ENCODE results near the gene GALR2. TPM values are rescaled to one million over a fixed set of nuclear protein-coding genes. Genes with fewer than 3 reads are reported as not detected.

GALR2 gene
- total RNA-seq, 1 experiment from 2014 or later, result 0.18 TPM

GRCh38 chr17:76092526-76093413, 18.2 kb downstream of the GALR2 start:
- DNase-seq (ENCODE audit: low read depth), result no peak

- no peak for DNase-seq (ENCODE audit: low read depth)
Measured at GRCh38 chr17:76094046-76094445, 19.5 kb downstream of the GALR2 start.

DNA sequence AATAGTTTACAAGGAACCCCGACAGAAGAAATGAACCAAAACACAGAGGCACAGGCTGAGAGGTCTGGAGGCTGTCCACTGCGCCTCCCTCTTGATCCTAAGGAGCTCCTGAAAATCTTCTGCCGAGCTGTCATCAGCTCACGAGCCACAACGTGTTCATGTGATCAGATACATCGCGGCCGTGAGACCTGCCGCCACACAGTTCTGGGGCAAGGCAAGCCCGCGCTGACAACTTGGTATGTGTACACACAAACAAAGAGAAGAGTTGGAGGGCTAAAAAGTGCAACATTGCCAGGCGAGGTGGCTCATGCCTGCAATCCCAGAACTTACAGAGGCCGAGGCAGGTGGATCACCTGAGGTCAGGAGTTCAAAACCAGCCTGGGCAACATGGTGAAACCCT, 21.4 kb downstream of the GALR2 start:
- no peak for DNase-seq (ENCODE audit: low read depth)

DNA sequence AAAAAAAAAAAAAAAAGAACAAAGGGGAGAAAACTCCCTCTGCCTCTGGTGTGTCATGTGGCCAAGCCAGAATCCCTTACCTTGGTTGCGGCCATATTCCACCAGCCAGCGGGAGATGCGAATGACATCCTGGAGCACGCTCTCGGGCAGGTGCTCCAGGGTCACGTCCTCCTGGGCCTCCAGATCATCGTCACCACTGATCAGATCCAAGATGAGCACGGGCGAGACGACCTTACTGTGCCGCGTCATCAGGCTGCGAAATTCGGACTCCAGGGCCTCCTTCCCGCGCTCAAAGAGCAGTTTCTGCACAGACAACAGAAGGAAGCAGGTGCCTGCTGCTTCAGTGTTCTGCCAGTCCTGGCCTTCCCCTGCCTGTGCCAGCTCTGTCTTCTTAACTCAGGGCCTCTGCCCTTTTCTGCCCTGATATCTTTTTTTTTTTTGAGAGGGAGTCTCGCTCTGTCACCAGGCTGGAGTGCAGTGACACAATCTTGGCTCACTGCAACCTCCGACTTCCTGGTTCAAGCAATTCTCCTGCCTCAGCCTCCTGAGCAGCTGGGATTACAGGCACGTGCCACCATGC, 23.2 kb downstream of the GALR2 start:
- DNase-seq (ENCODE audit: low read depth), result no peak

GRCh38 chr17:76102944-76103273, 28.3 kb downstream of the GALR2 start:
- no peak for DNase-seq (ENCODE audit: low read depth)

- peak; percentile 82 for DNase-seq (ENCODE audit: low read depth)
Measured at GRCh38 chr17:76103274-76104139, 28.9 kb downstream of the GALR2 start, which contains the start of gene EXOC7. Gene EXOC7, minus strand, starts transcription at chr17:76103787. Its CDS starts 95 bp downstream, at chr17:76103692.

- DNase-seq (ENCODE audit: low read depth), result no peak
Measured at GRCh38 chr17:76104140-76104895, 29.7 kb downstream of the GALR2 start.

- no peak for DNase-seq (ENCODE audit: low read depth)
Measured at GRCh38 chr17:76104896-76105231, 30.3 kb downstream of the GALR2 start.

DNA sequence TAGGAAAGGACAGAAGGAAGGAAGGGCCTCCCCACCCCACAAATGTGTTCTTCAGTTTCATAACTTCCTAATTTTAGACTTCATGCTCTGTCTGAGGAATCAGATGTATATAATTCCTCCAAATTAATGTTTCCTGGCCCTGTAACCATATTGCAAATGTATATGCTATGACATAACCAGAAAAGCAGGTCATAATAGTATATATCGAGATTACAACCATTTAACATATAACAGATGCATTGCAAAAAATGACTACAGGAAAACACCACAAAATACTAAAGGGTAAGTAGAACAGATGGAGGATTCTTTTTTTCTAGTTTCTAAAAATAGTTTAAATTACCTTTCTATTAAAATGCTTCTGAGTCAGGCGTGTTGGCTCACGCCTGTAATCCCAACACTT, 32.1 kb downstream of the GALR2 start:
- no peak for DNase-seq (ENCODE audit: low read depth)

DNA sequence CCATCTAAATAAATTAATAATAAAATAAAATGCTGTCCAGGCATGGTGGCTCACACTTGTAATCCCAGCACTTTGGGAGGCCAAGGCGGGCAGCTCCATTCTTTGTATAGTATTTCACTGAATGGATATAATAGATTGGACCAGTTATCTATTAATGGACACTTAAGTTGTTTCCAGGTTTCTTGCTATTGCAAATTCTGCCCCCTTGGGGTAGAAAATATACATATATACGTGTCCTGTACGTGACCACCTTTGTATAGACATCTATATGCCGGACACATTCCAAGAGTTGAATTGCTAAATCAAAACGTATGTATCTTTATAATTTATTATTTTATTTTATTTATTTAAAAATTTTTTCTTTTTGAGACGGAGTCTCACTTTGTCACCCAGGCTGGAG, 32.9 kb downstream of the GALR2 start:
- DNase-seq (ENCODE audit: low read depth), result no peak

GRCh38 chr17:76111956-76112355, 37.4 kb downstream of the GALR2 start:
- no peak for DNase-seq (ENCODE audit: low read depth)

GRCh38 chr17:76115138-76115754, 40.7 kb downstream of the GALR2 start:
- DNase-seq (ENCODE audit: low read depth), result no peak

DNA sequence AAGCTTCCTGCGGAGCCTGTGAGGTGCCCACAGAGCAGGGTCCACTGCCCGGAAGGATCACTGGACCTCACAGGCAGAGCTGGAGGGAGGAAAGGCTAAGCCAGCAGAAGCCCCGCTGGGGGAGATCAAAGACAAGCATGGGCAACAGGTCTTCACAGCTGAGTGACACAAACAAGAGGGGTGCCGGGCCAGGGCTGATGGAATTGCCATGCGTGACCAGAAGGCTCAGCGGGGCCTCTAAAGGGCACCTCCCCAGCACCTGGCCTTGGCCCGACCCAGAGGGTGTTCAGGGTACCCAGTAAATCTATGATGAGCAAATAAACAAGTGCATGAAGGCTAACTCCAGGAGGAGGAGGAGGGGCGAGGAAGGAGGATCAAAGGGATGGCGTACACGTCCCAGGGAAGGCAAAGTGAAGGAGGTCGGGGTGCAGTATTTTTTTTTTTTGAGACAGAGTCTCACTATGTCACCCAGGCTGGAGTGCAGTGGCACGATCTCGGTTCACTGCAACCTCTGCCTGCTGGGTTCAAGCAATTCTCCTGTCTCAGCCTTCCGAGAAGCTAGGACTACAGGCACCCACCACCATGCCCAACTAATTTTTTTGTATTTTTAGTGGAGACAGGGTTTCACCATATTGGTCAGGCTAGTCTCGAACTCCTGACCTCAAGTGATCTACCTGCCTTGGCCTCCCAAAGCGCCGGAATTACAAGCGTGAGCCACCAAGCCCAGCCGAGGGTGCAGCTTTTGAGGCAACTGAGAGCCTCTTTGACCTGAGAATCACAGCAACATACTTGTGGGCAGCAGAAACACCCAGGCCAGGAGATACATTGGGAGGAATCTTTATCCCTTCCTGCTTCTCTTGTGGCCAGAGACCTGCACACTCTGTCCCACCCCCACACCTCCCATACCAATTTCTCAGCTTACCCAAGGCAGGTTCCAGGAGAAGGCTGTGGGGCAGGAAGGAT, 45.1 kb downstream of the GALR2 start:
- DNase-seq (ENCODE audit: low read depth), result no peak

GRCh38 chr17:76120658-76121008, 46.1 kb downstream of the GALR2 start:
- no peak for DNase-seq (ENCODE audit: low read depth)

GRCh38 chr17:76121932-76122430, 47.4 kb downstream of the GALR2 start:
- no peak for DNase-seq (ENCODE audit: low read depth)

DNA sequence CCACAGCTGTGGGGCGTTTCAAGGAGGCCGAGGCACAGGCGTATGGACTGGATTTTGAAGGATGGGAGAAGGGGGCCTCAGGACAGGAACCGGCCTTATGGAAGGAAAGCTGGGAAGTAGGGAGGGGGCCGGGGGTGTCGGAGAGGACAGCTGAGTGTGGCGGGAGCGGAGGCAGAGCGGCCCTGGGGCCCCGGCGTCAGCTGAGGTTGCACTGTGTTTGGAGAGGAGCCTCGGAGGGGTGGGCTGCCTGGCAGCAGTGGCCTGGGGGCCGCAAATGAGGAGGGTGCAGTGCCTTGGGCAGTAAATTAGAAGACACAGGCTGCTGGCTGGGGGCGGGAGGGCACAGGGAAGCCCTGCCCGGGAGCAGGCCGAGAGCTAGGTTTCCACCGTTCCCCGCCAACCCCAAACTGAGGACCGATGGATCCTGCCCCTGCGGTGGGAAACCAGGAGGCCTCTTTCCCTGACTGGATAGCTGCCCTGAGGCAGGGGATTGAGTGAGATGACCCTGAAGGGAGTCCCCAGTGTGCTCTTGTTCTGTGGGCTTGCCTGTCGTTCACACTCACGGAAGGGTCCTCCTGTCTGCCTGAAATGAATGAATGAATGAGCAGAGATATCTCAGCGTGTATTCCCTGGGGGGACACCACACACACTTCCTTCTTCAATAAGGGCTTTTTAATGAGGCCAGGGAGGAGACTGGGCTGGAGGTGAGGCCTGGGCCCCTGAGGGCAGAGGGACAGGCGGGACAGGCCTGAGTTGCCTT, 48.0 kb downstream of the GALR2 start:
- no peak for DNase-seq (ENCODE audit: low read depth)

- DNase-seq (ENCODE audit: low read depth), result no peak
Measured at GRCh38 chr17:76123191-76123499, 48.6 kb downstream of the GALR2 start.

DNA sequence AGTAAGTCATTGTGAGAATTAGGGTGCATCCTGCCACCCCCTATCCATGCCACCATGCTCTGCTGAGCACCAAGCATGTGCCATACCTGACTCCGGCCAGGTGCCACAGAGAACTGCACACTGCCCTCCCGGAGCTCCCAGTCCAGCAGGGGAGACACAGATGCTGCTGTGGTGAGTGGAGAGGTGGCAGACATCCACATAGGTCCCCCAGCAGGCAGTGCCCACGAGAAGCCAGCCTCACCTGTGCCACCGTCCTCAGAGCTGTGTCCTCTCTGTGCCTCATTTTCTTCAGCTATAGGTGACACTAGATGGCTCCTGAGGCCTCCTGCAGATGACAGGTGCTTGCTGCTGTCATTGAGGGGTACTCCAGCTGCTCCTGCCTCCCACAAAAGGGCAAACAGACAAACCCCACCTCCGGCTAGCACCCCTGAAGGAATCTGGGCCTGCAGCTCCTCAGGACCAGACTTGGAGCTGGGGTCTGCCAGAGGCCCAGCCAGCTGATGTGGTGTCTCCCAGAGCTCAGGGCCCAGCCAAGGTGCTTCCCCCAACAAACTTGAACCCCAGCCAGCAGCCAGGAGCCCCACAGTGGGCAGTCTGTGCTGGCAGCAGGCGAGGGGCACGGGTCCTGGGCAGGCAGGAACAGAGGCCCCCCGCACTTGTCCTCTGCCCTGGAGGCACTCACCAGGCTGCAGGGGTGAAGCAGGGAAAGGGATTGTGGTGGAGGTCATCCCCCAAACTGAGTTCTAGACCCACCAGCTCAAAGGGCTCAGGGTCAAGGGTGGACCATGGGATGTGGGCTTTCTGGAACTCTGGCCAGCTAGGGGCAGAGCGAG, 49.4 kb downstream of the GALR2 start:
- no peak for DNase-seq (ENCODE audit: low read depth)
